Measurements from ENCODE around the gene CALN1.

GRCh38 chr7:72039460-72039859 is 372.7 kb downstream of the CALN1 start:
- TF ChIP-seq CTCF (IDR thresholded peaks at IDR 0.05): no peak
- TF ChIP-seq ZFX (IDR thresholded peaks at IDR 0.05; ENCODE audit: borderline replicate concordance): no peak

Data from 22Rv1 (cell line).